GM18498 (cell line): Measurements from ENCODE around the gene NTN3.

Experiments used
- ATAC-seq: cut with Tn5 transposase; IDR thresholded peaks from one replicate; pipeline ENCODE4 v1.9.1; 2021; ENCODE audit warnings: mild to moderate bottlenecking, moderate library complexity; ENCODE audit not compliant: unreplicated experiment

The NTN3 gene

DNA sequence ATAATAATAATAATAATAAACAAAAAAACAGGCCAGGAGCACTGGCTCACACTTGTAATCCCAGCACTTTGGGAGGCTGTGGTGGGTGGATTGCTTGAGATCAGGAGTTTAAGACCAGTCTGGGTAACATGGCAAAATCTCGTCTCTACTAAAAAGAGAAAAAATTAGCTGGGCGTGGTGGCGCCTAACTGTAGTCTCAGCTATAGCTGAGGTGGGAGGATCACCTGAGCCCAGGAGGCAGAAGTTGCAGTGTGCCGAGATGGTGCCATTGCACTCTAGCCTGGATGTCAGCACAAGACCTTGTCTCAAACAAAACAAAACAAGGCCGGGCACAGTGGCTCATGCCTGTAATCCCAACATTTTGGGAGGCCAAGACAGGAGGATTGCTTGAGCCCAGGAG, 23.9 kb downstream of the NTN3 start:
- ATAC-seq: no peak

DNA sequence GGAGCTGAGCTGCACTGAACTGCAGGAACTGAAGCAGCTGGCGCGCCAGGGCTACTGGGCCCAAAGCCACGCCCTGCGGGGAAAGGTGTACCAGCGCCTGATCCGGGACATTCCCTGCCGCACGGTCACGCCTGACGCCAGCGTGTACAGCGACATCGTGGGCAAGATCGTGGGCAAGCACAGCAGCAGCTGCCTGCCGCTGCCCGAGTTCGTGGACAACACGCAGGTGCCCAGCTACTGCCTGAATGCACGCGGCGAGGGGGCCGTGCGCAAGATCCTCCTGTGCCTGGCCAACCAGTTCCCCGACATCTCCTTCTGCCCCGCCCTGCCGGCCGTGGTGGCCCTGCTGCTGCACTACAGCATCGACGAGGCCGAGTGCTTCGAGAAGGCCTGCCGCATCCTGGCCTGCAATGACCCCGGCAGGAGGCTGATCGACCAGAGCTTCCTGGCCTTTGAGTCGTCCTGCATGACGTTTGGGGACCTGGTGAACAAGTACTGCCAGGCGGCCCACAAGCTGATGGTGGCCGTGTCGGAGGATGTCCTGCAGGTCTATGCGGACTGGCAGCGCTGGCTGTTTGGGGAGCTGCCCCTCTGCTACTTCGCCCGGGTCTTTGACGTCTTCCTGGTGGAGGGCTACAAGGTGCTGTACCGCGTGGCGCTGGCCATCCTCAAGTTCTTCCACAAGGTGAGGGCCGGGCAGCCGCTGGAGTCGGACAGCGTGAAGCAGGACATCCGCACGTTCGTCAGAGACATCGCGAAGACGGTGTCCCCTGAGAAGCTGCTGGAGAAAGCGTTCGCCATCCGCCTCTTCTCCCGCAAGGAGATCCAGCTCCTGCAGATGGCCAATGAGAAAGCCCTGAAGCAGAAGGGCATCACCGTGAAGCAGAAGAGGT, 25.4 kb downstream of the NTN3 start:
- no peak for ATAC-seq

DNA sequence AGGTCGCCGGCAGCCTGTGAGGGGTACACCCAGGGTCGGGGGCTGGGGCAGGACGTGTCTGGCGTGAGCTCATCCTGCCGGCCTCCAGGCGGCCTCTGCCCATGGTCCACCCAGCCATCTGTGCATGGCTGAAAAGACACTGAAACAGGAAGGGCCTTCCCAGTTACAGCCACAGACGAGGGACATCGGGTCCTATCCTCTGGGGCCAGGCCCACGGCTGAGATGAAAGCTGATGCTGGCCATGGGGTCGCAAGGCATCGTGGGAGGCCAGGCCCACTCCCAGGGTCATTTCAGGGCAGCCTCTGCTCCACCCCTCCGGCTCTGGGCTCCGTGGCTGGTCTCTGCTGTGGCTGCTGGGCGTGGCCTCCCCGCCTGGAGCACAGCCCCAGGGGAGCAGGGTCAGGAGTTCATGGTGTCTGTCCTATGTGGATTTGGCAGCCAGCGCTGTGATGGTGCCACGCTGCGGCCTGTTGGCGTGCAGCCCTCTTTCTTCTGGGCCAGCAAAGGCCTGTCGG, 26.1 kb downstream of the NTN3 start:
- no peak for ATAC-seq

DNA sequence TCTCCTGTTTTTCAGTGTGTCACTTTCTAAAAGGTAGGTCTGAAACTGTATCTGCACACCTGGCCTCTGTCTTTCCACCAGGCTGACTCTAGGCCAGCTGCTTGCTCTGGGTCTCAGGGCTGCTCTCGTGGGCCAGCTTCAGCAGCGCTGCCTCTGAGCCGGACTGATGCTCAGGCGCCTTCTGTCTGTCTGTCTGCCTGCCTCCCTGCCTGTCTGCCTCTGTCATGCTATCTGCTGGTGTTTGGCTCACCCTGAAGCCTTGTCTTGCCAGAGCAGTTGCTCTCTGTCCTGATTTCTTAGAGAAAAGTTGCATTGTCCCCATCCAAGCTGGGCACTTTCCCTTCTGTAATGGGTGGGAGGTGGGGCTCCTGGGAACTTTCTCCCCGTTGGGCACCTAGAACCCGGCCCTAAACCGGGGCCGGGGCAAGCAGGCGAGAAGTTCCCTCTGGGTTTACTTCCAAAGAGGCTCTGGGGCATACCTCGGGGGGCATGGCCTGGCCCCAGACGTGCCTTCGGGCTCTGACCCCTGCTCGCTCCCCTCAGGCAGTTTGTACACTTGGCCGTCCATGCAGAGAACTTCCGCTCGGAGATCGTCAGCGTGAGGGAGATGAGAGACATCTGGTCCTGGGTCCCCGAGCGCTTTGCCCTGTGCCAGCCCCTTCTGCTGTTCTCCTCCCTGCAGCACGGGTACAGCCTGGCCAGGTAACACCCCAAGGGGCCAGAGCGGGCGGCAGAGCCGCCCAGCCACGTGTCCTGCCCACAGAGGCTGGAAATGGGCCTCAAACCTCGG, 26.8 kb downstream of the NTN3 start:
- ATAC-seq: no peak

- no peak for ATAC-seq
These were observed 27.6 kb downstream of the NTN3 start for GRCh38 chr16:2498531-2499253.

GRCh38 chr16:2499454-2499853, 28.4 kb downstream of the NTN3 start:
- no peak for ATAC-seq

- no peak for ATAC-seq
These were observed 28.9 kb downstream of the NTN3 start for GRCh38 chr16:2499890-2500429.

GRCh38 chr16:2500430-2500917, 29.4 kb downstream of the NTN3 start:
- no peak for ATAC-seq

- ATAC-seq: peak; percentile 63
These were observed 30.0 kb downstream of the NTN3 start for GRCh38 chr16:2500918-2501750.

GRCh38 chr16:2501946-2502895, 31.1 kb downstream of the NTN3 start:
- no peak for ATAC-seq

DNA sequence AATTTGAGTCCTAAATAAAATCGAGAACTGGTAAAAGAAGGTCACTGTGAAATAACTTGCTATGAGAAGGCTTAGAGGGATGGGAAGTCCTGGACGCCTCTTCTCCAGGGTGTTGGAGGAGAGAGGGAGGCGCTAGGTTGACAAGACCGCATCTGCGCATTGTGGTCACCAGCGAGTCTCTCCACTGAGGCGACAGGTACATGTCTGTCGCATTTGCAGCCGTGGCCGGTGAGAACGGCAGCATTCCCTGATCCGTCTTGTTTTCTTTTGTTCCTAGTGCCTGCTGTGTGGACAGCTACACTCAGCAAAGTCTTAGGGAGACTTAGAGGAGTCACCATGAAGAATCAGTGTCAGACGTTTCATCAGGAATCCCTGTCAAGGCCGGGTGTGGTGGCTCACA, 34.6 kb downstream of the NTN3 start:
- no peak for ATAC-seq

GRCh38 chr16:2507052-2507659, 36.1 kb downstream of the NTN3 start:
- peak; percentile 65 for ATAC-seq

- peak; percentile 5 for ATAC-seq
These were observed 36.6 kb downstream of the NTN3 start for GRCh38 chr16:2507665-2508064.

DNA sequence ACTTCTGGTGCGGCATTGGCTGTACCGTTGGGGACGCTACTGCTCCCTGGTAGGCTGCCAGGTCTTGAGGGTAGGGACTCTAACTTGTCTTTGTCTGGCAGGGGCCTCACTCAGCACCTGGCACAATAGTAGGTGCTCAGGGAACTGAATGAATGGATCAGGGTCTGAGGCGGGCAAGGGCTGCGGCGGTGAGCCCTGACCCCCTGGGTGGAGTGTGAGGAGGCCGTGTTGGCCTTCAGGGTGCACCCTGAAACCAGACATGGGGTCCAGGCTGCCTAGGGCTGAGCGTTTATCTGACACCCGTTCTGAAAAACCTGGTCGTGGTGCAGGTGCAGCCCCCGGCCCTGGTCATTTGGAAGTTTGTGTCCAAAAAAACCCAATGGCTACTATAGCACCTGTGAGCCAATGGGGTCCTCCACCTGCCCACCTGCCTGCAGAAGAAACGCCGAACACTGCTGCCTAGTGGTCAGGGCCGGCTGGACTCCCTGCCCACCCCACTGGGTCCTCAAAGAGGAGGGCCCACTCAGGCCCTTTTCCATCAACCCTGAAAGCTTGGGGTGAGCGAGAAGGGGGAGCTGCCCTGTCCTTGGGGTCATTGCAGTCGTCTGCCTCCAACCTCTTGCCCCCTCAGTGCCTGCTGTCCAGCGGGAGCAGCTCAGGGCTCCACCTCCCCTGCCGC, 37.8 kb downstream of the NTN3 start:
- no peak for ATAC-seq

DNA sequence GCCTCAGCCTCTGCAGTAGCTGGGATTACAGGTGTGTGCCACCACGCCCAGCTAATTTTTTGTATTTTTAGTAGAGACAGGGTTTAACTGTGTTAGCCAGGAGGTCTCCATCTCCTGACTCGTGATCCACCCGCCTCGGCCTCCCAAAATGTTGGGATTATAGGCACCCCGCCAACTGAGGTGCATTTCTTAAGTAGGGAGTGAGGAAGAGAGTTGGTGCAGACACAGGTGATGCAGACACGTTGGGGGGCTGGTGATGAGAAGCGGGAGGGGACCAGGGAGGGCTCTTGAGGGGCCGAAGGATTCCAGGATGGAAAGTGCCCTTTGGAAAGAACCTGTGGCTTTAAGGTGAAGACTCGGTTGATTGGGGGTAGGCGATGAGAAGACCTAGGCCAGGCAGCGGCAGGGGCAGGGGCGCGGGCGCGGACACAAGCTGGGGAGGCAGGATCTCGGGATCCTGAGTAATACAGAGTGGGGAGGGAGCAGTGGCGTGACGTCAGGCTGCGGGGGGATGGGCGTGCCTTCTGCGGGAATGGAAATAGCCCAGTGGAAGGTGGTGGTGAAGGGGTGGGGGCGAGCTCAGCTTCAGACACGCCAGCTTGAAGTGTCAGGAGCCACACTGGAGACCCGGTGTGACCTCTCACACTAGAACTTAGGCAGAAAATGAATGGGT, 40.2 kb downstream of the NTN3 start:
- ATAC-seq: no peak

- no peak for ATAC-seq
These were observed 41.1 kb downstream of the NTN3 start for GRCh38 chr16:2511996-2512734.
